SHP77 treated with DMSO at 0.1 percent for 48 hours (cell line): Measurements from ENCODE around the gene PTPN23.
A peak's percentile ranks its signal among the peaks of the same experiment; 100 is the strongest.

Experiments used
- DNase-seq: peaks from one replicate; lab custom pipeline; 2025; lab: John Stamatoyannopoulos, UW

PTPN23 gene

GRCh38 chr3:47374587-47374986 is 6.2 kb upstream of the PTPN23 start:
- no peak for DNase-seq

- DNase-seq = no peak
Observed at GRCh38 chr3:47376393-47376792, 4.4 kb upstream of the PTPN23 start.

- DNase-seq = no peak
Observed at GRCh38 chr3:47377186-47377585, 3.6 kb upstream of the PTPN23 start.

GRCh38 chr3:47378869-47379268 is 2.0 kb upstream of the PTPN23 start:
- DNase-seq = no peak

GRCh38 chr3:47379411-47379899 is 1.4 kb upstream of the PTPN23 start:
- no peak for DNase-seq

GRCh38 chr3:47380026-47380600 is 708 bp upstream of the PTPN23 start:
- no peak for DNase-seq

- peak; percentile 70 for DNase-seq
Observed at GRCh38 chr3:47381317-47382157, 716 bp downstream of the PTPN23 start.

GRCh38 chr3:47384425-47384824 is 3.6 kb downstream of the PTPN23 start:
- DNase-seq = no peak

GRCh38 chr3:47385007-47385406 is 4.2 kb downstream of the PTPN23 start:
- no peak for DNase-seq

- no peak for DNase-seq
Observed at GRCh38 chr3:47385796-47386195, 5.0 kb downstream of the PTPN23 start.

- no peak for DNase-seq
Observed at GRCh38 chr3:47392933-47393332, 12.1 kb downstream of the PTPN23 start.

- no peak for DNase-seq
Observed at GRCh38 chr3:47394140-47394870, 13.5 kb downstream of the PTPN23 start.

- DNase-seq = no peak
Observed at GRCh38 chr3:47394881-47395280, 14.1 kb downstream of the PTPN23 start.

GRCh38 chr3:47398228-47398627 is 17.4 kb downstream of the PTPN23 start:
- no peak for DNase-seq

GRCh38 chr3:47399016-47399415 is 18.2 kb downstream of the PTPN23 start:
- no peak for DNase-seq

- no peak for DNase-seq
Observed at GRCh38 chr3:47399531-47400270, 18.9 kb downstream of the PTPN23 start.

GRCh38 chr3:47404431-47404876 is 23.6 kb downstream of the PTPN23 start:
- DNase-seq = no peak

GRCh38 chr3:47404955-47405790 is 24.4 kb downstream of the PTPN23 start:
- DNase-seq = no peak

- no peak for DNase-seq
Observed at GRCh38 chr3:47405820-47406761, 25.3 kb downstream of the PTPN23 start.

- DNase-seq = no peak
Observed at GRCh38 chr3:47406762-47407149, 25.9 kb downstream of the PTPN23 start.
